ENCODE measurements around the gene ZNF524. TPM values are rescaled to one million over a fixed set of nuclear protein-coding genes. Genes with fewer than 3 reads are reported as not detected.

The ZNF524 gene
- total and polyA plus RNA-seq, 2 donors (not counting 1 experiment from before 2014, with no cell fraction given), result 2.6 to 16.8 TPM

- Histone ChIP-seq H3K4me1 (ENCODE audit: control insufficient read depth, extremely low read depth, insufficient read depth, low read length) (peaks cover 3% of the 10 kb centered on the region), H3K27me3 (ENCODE audit: control insufficient read depth, insufficient read depth, low read length) (no peaks in the 10 kb centered on the region), H4K20me1 (ENCODE audit: control insufficient read depth, extremely low read depth, insufficient read depth, low read length) (no peaks in the 10 kb centered on the region), H3K9ac (ENCODE audit: insufficient read depth, low read length) (no peak overlapping the region), H3K9me3 (ENCODE audit: control insufficient read depth, insufficient read depth, low read depth, low read length) (no peaks in the 10 kb centered on the region), H3K4me2 (ENCODE audit: extremely low read depth, insufficient read depth, low read length) (no peak overlapping the region), H3K79me2 (ENCODE audit: control insufficient read depth, insufficient read depth, low read length) (peaks cover 3% of the 10 kb centered on the region), H3K27ac (ENCODE audit: insufficient read depth, low read length) (no peak overlapping the region), H3K36me3 (ENCODE audit: control insufficient read depth, insufficient read depth, low read length) (peaks cover 25% of the 10 kb centered on the region), H3K4me3 (replicated peaks in 1 of 4; ENCODE audit: control extremely low read depth in 1 of 4, insufficient read depth in 1 of 4, low read depth in 3 of 4, low read length in 4 of 4) (no peak overlapping the region), H2AFZ (ENCODE audit: low read length) (no peak overlapping the region)
- no peak for DNase-seq (ENCODE audit: low read depth in 2 of 2)
- no peak for TF ChIP-seq CTCF (conservative IDR thresholded peaks at IDR 0.05 in 1 of 2, IDR thresholded peaks at IDR 0.05 in 1 of 2; ENCODE audit: low read depth in 1 of 2, low read length in 2 of 2)
- no peak for TF ChIP-seq EZH2 (IDR thresholded peaks at IDR 0.05; ENCODE audit: low read length, missing control alignments)
Observed at GRCh38 chr19:55615543-55616394, 15.7 kb downstream of the ZNF524 start.

- no peak for DNase-seq (ENCODE audit: low read depth in 2 of 2)
- Histone ChIP-seq H3K4me3 (replicated peaks in 1 of 4; ENCODE audit: control extremely low read depth in 1 of 4, insufficient read depth in 1 of 4, low read depth in 3 of 4, low read length in 4 of 4) (no peak overlapping the region), H4K20me1 (ENCODE audit: control insufficient read depth, extremely low read depth, insufficient read depth, low read length) (no peaks in the 10 kb centered on the region), H3K9ac (ENCODE audit: insufficient read depth, low read length) (no peak overlapping the region), H3K4me1 (ENCODE audit: control insufficient read depth, extremely low read depth, insufficient read depth, low read length) (peaks cover 3% of the 10 kb centered on the region), H3K27me3 (ENCODE audit: control insufficient read depth, insufficient read depth, low read length) (no peaks in the 10 kb centered on the region), H3K4me2 (ENCODE audit: extremely low read depth, insufficient read depth, low read length) (no peak overlapping the region), H3K79me2 (ENCODE audit: control insufficient read depth, insufficient read depth, low read length) (peaks cover 3% of the 10 kb centered on the region), H3K9me3 (ENCODE audit: control insufficient read depth, insufficient read depth, low read depth, low read length) (no peaks in the 10 kb centered on the region), H2AFZ (ENCODE audit: low read length) (no peak overlapping the region), H3K36me3 (ENCODE audit: control insufficient read depth, insufficient read depth, low read length) (peaks cover 28% of the 10 kb centered on the region), H3K27ac (ENCODE audit: insufficient read depth, low read length) (no peak overlapping the region)
- TF ChIP-seq CTCF (conservative IDR thresholded peaks at IDR 0.05 in 1 of 2, IDR thresholded peaks at IDR 0.05 in 1 of 2; ENCODE audit: low read depth in 1 of 2, low read length in 2 of 2) (no peak), EZH2 (IDR thresholded peaks at IDR 0.05; ENCODE audit: low read length, missing control alignments) (no peak)
Observed at GRCh38 chr19:55616395-55616875, 16.3 kb downstream of the ZNF524 start.

GRCh38 chr19:55617426-55617825, 17.3 kb downstream of the ZNF524 start:
- Histone ChIP-seq H3K27me3 (ENCODE audit: control insufficient read depth, insufficient read depth, low read length) (no peaks in the 10 kb centered on the region), H3K4me2 (ENCODE audit: extremely low read depth, insufficient read depth, low read length) (no peak overlapping the region), H2AFZ (ENCODE audit: low read length) (no peak overlapping the region), H3K4me3 (replicated peaks in 1 of 4; ENCODE audit: control extremely low read depth in 1 of 4, insufficient read depth in 1 of 4, low read depth in 3 of 4, low read length in 4 of 4) (no peak overlapping the region), H3K79me2 (ENCODE audit: control insufficient read depth, insufficient read depth, low read length) (peaks cover 2% of the 10 kb centered on the region), H3K9ac (ENCODE audit: insufficient read depth, low read length) (no peak overlapping the region), H3K36me3 (ENCODE audit: control insufficient read depth, insufficient read depth, low read length) (peaks cover 31% of the 10 kb centered on the region), H4K20me1 (ENCODE audit: control insufficient read depth, extremely low read depth, insufficient read depth, low read length) (no peaks in the 10 kb centered on the region), H3K4me1 (ENCODE audit: control insufficient read depth, extremely low read depth, insufficient read depth, low read length) (peaks cover 3% of the 10 kb centered on the region), H3K9me3 (ENCODE audit: control insufficient read depth, insufficient read depth, low read depth, low read length) (no peaks in the 10 kb centered on the region), H3K27ac (ENCODE audit: insufficient read depth, low read length) (no peak overlapping the region)
- no peak for TF ChIP-seq CTCF (conservative IDR thresholded peaks at IDR 0.05 in 1 of 2, IDR thresholded peaks at IDR 0.05 in 1 of 2; ENCODE audit: low read depth in 1 of 2, low read length in 2 of 2)
- no peak for TF ChIP-seq EZH2 (IDR thresholded peaks at IDR 0.05; ENCODE audit: low read length, missing control alignments)
- no peak for DNase-seq (ENCODE audit: low read depth in 2 of 2)

All from fibroblast of lung (primary cell).